SK-N-SH treated with all-trans-retinoic acid at 6 μM for 48 hours (cell line): ENCODE measurements around the gene OSBPL3.

ENCODE experiments used
- ARNTL ChIP-seq: fragments of 450-650 bp; formaldehyde crosslinking; IDR thresholded peaks from 2 replicates; pipeline ENCODE4 v1.5.0; 2020; ENCODE audit warnings: low read depth, mild to moderate bottlenecking, moderate library complexity, borderline replicate concordance
- CSDC2 ChIP-seq: fragments of 250-450 bp; sonication (Bioruptor Pico); IDR thresholded peaks from 2 replicates; pipeline ENCODE4 v1.5.0; 2020; ENCODE audit warnings: mild to moderate bottlenecking, moderate library complexity
- ISL1 ChIP-seq: fragments of 250-450 bp; sonication (Bioruptor Pico); IDR thresholded peaks from 2 replicates; pipeline ENCODE4 v2.1.2; 2022; ENCODE audit warnings: mild to moderate bottlenecking, moderate library complexity
- OSR1 ChIP-seq: fragments of 250-450 bp; sonication (Bioruptor Pico); IDR thresholded peaks from 2 replicates; pipeline ENCODE4 v1.8.0; 2022; ENCODE audit warnings: moderate library complexity, mild to moderate bottlenecking, inconsistent platforms
- PATZ1 ChIP-seq: fragments of 250-450 bp; sonication (Bioruptor Pico); IDR thresholded peaks from 2 replicates; pipeline ENCODE4 v1.8.0; 2020; ENCODE audit warnings: mild to moderate bottlenecking, moderate library complexity, borderline replicate concordance
- POU6F1 ChIP-seq: fragments of 250-450 bp; sonication (Bioruptor Pico); IDR thresholded peaks from 2 replicates; pipeline ENCODE4 v1.8.0; 2021; ENCODE audit warnings: low read depth, mild to moderate bottlenecking, moderate library complexity, borderline replicate concordance
- PPARA ChIP-seq: fragments of 250-450 bp; sonication (Bioruptor Pico); IDR thresholded peaks from 2 replicates; pipeline ENCODE4 v1.5.0; 2020; ENCODE audit warnings: mild to moderate bottlenecking, borderline replicate concordance
- RARB ChIP-seq: fragments of 250-450 bp; sonication (Bioruptor Pico); IDR thresholded peaks from 2 replicates; pipeline ENCODE4 v1.8.0; 2021; ENCODE audit warnings: mild to moderate bottlenecking, moderate library complexity
- SNAI2 ChIP-seq: fragments of 250-450 bp; sonication (Bioruptor Pico); IDR thresholded peaks from 2 replicates; pipeline ENCODE4 v1.5.0; 2020; ENCODE audit warnings: mild to moderate bottlenecking, moderate library complexity
- TCF4 ChIP-seq: fragments of 250-450 bp; sonication (Bioruptor Pico); IDR thresholded peaks from 2 replicates; pipeline ENCODE4 v1.8.0; 2021; ENCODE audit warnings: mild to moderate bottlenecking, moderate library complexity, borderline replicate concordance
- TOX ChIP-seq: fragments of 250-450 bp; sonication (Bioruptor Pico); IDR thresholded peaks from 2 replicates; pipeline ENCODE4 v1.8.0; 2021; ENCODE audit warnings: mild to moderate bottlenecking, moderate library complexity, borderline replicate concordance
- TSHZ2 ChIP-seq: fragments of 250-450 bp; sonication (Bioruptor Pico); IDR thresholded peaks from 2 replicates; pipeline ENCODE4 v1.5.0; 2020; ENCODE audit warnings: mild to moderate bottlenecking, moderate library complexity
- ZFP3 ChIP-seq: fragments of 250-450 bp; sonication (Bioruptor Pico); IDR thresholded peaks from 2 replicates; pipeline ENCODE4 v1.5.0; 2020; ENCODE audit warnings: mild to moderate bottlenecking, moderate library complexity

GRCh38 chr7:24824400-24824799 is 155.6 kb downstream of the OSBPL3 start:
- TF ChIP-seq PATZ1 (CRISPR knock-in tag) (no peak), POU6F1 (CRISPR knock-in tag) (no peak), PPARA (CRISPR knock-in tag) (no peak), CSDC2 (CRISPR knock-in tag) (no peak), TOX (CRISPR knock-in tag) (no peak), TCF4 (no peak), RARB (no peak), ARNTL (CRISPR knock-in tag) (no peak), ISL1 (CRISPR knock-in tag) (no peak), ZFP3 (CRISPR knock-in tag) (no peak), TSHZ2 (CRISPR knock-in tag) (no peak), SNAI2 (no peak), OSR1 (CRISPR knock-in tag) (no peak)
